ENCODE measurements around the gene B3GNT4.

- no peak for TF ChIP-seq CTCF (IDR thresholded peaks at IDR 0.05)
- TF ChIP-seq POLR2AphosphoS5 (IDR thresholded peaks at IDR 0.05), result no peak
- TF ChIP-seq EP300 (IDR thresholded peaks at IDR 0.05), result no peak
- TF ChIP-seq POLR2A (IDR thresholded peaks at IDR 0.05; ENCODE audit: low read depth), result no peak
Observed at GRCh38 chr12:122201381-122201780, 2.1 kb upstream of the B3GNT4 start.

All from esophagus muscularis mucosa (tissue), 4 donors.